Muscle of back (tissue), 11 donors: ENCODE results near the gene MAST3. TPM values are rescaled to one million over a fixed set of nuclear protein-coding genes. Genes with fewer than 3 reads are reported as not detected.
"Not testable (repeated sequence)": the region's sequence is repeated elsewhere in the genome, so short reads cannot be mapped to it uniquely, and the experiment has no call there.

Source experiments
- DNase-seq, 3 donors: peaks; one replicate each; pipeline versions ENCODE4 v3.0.0 to v3.0.0-alpha.2; 2013
- polyA plus RNA-seq, 10 donors: library from polyadenylated mRNA; unstranded; fragments of 120-200 nt; gene quantifications; one replicate each; pipeline ENCODE4 v1.2.1, GENCODE V29; 2013; ENCODE audit not compliant: insufficient read length in 10 of 10

Gene MAST3
- polyA plus RNA-seq, 10 donors, result 5.7 to 13.6 (median 8.8) TPM

GRCh38 chr19:18157465-18158063 lies 60.0 kb downstream of the MAST3 start:
- peak; percentile 65 to 78 (median 68) for DNase-seq

- DNase-seq, result no peak
Observed at GRCh38 chr19:18158467-18158866, 60.9 kb downstream of the MAST3 start.

- DNase-seq, result not testable (repeated sequence)
Observed at GRCh38 chr19:18159059-18159616, 61.6 kb downstream of the MAST3 start.

GRCh38 chr19:18159810-18160209 lies 62.2 kb downstream of the MAST3 start:
- no peak for DNase-seq

- DNase-seq, result no peak
Observed at GRCh38 chr19:18160493-18160970, 63.0 kb downstream of the MAST3 start.

GRCh38 chr19:18160971-18161635 lies 63.5 kb downstream of the MAST3 start:
- peak; percentile 54 to 78 (median 73) for DNase-seq

GRCh38 chr19:18161636-18162002 lies 64.0 kb downstream of the MAST3 start:
- DNase-seq, result no peak

GRCh38 chr19:18164072-18164471 lies 66.5 kb downstream of the MAST3 start:
- DNase-seq, result no peak

GRCh38 chr19:18165794-18166544 lies 68.4 kb downstream of the MAST3 start:
- DNase-seq, result no peak

- no peak for DNase-seq
Observed at GRCh38 chr19:18167011-18167410, 69.4 kb downstream of the MAST3 start.

GRCh38 chr19:18167975-18168645 lies 70.5 kb downstream of the MAST3 start:
- peak in 2 of 3 donors; percentile 43 to 51 for DNase-seq

GRCh38 chr19:18168673-18169381 lies 71.2 kb downstream of the MAST3 start:
- DNase-seq, result no peak

GRCh38 chr19:18170714-18171255 lies 73.2 kb downstream of the MAST3 start:
- peak in 1 of 3 donors; percentile 48 for DNase-seq

- no peak for DNase-seq
Observed at GRCh38 chr19:18171605-18172327, 74.2 kb downstream of the MAST3 start.

GRCh38 chr19:18172331-18173053 lies 74.9 kb downstream of the MAST3 start:
- no peak for DNase-seq

GRCh38 chr19:18173054-18173571 lies 75.5 kb downstream of the MAST3 start:
- DNase-seq, result no peak

- peak in 2 of 3 donors; percentile 44 to 76 for DNase-seq
Observed at GRCh38 chr19:18173572-18174288, 76.2 kb downstream of the MAST3 start, which contains the start of gene IFI30. TSS of gene IFI30 (plus strand) at chr19:18173813. CDS start at chr19:18173842, 29 bp downstream.

- no peak for DNase-seq
Observed at GRCh38 chr19:18174983-18175382, 77.4 kb downstream of the MAST3 start.
